ENCODE results near the gene ZNF470.

DNA sequence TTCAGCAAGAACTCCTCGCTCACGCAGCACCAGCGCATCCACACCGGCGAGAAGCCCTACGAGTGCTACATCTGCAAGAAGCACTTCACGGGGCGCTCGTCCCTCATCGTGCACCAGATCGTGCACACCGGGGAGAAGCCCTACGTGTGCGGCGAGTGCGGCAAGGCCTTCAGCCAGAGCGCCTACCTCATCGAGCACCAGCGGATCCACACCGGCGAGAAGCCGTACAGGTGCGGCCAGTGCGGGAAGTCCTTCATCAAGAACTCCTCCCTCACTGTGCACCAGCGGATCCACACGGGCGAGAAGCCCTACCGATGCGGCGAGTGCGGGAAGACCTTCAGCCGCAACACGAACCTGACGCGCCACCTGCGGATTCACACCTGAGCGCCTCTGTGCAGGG lies 55.1 kb downstream of the ZNF470 start:
- TF ChIP-seq POLR2A (IDR thresholded peaks at IDR 0.05; ENCODE audit: insufficient read depth in 1 of 2, low read depth in 2 of 2, low read length in 2 of 2): no peak
- no peak for TF ChIP-seq DNMT1 (CRISPR knock-in tag; IDR thresholded peaks at IDR 0.05)
- TF ChIP-seq ETS1 (CRISPR knock-in tag; IDR thresholded peaks at IDR 0.05): no peak
- TF ChIP-seq NR2F1 (CRISPR knock-in tag; IDR thresholded peaks at IDR 0.05): no peak
- no peak for TF ChIP-seq TOE1 (CRISPR knock-in tag; IDR thresholded peaks at IDR 0.05)
- no peak for TF ChIP-seq BORCS8-MEF2B (CRISPR knock-in tag; IDR thresholded peaks at IDR 0.05)
- TF ChIP-seq LRRFIP1 (CRISPR knock-in tag; conservative IDR thresholded peaks at IDR 0.05): no peak
- TF ChIP-seq CTCF (CRISPR knock-in tag; IDR thresholded peaks at IDR 0.05): no peak
- TF ChIP-seq ZNF317 (CRISPR knock-in tag; IDR thresholded peaks at IDR 0.05): no peak
- TF ChIP-seq HMG20B (CRISPR knock-in tag; conservative IDR thresholded peaks at IDR 0.05): no peak
